ENCODE data around the gene NOL6. TPM values are rescaled to one million over a fixed set of nuclear protein-coding genes. Genes with fewer than 3 reads are reported as not detected.

The NOL6 gene
- total RNA-seq, 1 donor from 2014 or later, result 19.3 TPM

GRCh38 chr9:33435821-33436277 is 37.9 kb downstream of the NOL6 start:
- no peak for DNase-seq (ENCODE audit: low read depth)
- no peak overlapping the region for H3K4me3 ChIP-seq (ENCODE audit: low read depth, low read length)
- TF ChIP-seq, protein P1, sequence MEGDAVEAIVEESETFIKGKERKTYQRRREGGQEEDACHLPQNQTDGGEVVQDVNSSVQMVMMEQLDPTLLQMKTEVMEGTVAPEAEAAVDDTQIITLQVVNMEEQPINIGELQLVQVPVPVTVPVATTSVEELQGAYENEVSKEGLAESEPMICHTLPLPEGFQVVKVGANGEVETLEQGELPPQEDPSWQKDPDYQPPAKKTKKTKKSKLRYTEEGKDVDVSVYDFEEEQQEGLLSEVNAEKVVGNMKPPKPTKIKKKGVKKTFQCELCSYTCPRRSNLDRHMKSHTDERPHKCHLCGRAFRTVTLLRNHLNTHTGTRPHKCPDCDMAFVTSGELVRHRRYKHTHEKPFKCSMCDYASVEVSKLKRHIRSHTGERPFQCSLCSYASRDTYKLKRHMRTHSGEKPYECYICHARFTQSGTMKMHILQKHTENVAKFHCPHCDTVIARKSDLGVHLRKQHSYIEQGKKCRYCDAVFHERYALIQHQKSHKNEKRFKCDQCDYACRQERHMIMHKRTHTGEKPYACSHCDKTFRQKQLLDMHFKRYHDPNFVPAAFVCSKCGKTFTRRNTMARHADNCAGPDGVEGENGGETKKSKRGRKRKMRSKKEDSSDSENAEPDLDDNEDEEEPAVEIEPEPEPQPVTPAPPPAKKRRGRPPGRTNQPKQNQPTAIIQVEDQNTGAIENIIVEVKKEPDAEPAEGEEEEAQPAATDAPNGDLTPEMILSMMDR (conservative IDR thresholded peaks at IDR 0.05; ENCODE audit: low read depth, low read length), result no peak

- DNase-seq (ENCODE audit: low read depth), result no peak
- TF ChIP-seq, protein P1 (conservative IDR thresholded peaks at IDR 0.05; ENCODE audit: low read depth, low read length), result no peak
- no peak overlapping the region for H3K4me3 ChIP-seq (ENCODE audit: low read depth, low read length)
Measured at GRCh38 chr9:33434317-33435105, 39.2 kb downstream of the NOL6 start.

DNA sequence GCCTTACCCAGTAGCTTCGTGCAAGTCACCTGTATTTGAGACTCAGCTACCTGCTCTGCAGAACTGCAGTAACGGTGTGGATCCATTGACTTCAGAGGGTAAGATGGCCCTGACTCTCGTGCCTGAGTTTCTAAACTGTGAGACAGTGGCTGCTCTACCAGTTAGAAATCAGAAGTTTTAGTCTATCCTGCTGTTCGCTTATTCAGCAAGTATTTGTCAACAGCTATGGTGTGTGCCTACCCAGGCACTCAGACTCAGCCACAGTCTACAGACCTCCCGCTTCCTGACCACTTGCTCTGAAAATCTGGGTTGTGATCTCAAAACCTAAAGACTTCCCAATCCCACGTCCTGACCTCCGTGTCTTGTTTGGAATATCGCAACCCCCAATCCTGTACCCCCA is 39.9 kb downstream of the NOL6 start:
- TF ChIP-seq, protein P1 (conservative IDR thresholded peaks at IDR 0.05; ENCODE audit: low read depth, low read length), result no peak
- H3K4me3 ChIP-seq (ENCODE audit: low read depth, low read length), result no peak overlapping the region

DNA sequence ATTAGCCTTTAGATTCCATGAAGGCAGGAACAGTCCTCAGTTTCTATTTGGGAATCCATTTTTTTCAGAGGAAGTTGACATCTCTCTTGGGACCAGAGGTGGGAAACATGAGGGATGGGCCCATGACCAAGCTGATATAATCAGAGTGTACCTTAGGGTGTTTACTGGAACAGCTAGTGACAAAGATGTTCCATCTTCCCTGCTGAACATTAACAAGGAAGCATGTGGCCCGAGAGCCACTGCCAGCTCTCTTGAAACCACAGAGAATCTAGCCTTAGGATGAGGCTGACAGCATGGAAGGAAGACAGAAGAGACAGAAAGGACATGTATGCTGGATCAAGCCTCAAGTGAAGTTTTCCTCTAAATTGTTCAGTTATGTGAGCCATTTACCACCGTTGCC is 42.3 kb downstream of the NOL6 start:
- DNase-seq (ENCODE audit: low read depth), result no peak
- TF ChIP-seq, protein P1 (conservative IDR thresholded peaks at IDR 0.05; ENCODE audit: low read depth, low read length), result no peak
- no peak overlapping the region for H3K4me3 ChIP-seq (ENCODE audit: low read depth, low read length)

More for the DNA sequence above, 39.9 kb downstream of the NOL6 start:
- DNase-seq (ENCODE audit: low read depth), result no peak

- no peak for DNase-seq (ENCODE audit: low read depth)
- TF ChIP-seq, protein P1 (conservative IDR thresholded peaks at IDR 0.05; ENCODE audit: low read depth, low read length), result no peak
- no peak overlapping the region for H3K4me3 ChIP-seq (ENCODE audit: low read depth, low read length)
Measured at GRCh38 chr9:33430942-33431341, 42.8 kb downstream of the NOL6 start.

DNA sequence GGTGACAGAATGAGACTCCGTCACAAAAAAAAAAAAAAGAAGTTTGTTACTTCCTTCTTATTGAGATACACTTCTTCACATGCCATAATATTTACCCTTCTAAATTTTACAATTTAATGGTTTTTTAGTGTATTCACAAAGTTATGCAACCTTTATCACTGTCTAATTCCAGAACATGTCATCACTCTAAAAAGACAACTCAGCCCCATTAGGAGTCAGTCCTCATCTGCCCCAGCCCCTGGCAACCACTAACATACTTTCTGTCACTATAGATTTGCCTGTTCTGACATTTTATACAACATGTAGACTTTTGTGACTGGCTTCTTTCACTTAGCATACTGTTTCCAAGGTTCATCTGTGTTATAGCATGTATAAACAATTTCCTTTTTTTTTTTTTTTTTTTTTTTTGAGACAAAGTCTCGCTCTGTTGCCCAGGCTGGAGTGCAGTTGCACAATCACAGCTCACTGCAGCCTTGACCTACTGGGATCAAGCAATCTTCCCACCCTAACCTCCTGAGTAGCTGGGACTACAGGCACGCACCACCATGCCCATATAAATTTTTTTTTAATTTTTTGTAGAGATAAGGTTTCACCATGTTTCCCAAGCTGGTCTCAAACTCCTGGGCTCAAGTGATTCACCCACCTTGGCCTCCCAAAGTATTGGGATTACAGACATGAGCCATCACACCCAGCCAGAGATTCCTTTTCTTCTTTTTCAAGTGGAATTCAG is 44.3 kb downstream of the NOL6 start:
- no peak for DNase-seq (ENCODE audit: low read depth)
- TF ChIP-seq, protein P1 (conservative IDR thresholded peaks at IDR 0.05; ENCODE audit: low read depth, low read length), result no peak
- H3K4me3 ChIP-seq (ENCODE audit: low read depth, low read length), result no peak overlapping the region
